NCI-H748 treated with DMSO at 0.1 percent for 48 hours (cell line): ENCODE data around the gene CD48.

Experiments
- DNase-seq: peaks from one replicate; lab custom pipeline; 2025; lab: John Stamatoyannopoulos, UW

The CD48 gene

GRCh38 chr1:160711602-160712311 is at the start of gene CD48:
TSS of gene CD48 (minus strand) at chr1:160711822. CDS start at chr1:160711763, 59 bp downstream.
- DNase-seq: no peak

- DNase-seq: no peak
Observed at GRCh38 chr1:160761046-160761445, 49.4 kb upstream of the CD48 start.

- DNase-seq: no peak
Observed at GRCh38 chr1:160759740-160760139, 48.1 kb upstream of the CD48 start.

GRCh38 chr1:160758521-160758920 is 46.9 kb upstream of the CD48 start:
- no peak for DNase-seq

GRCh38 chr1:160756849-160757201 is 45.2 kb upstream of the CD48 start:
- no peak for DNase-seq

- no peak for DNase-seq
Observed at GRCh38 chr1:160755911-160756848, 44.6 kb upstream of the CD48 start.

- no peak for DNase-seq
Observed at GRCh38 chr1:160755461-160755860, 43.8 kb upstream of the CD48 start.

GRCh38 chr1:160753594-160753993 is 42.0 kb upstream of the CD48 start:
- DNase-seq: no peak

GRCh38 chr1:160752924-160753323 is 41.3 kb upstream of the CD48 start:
- DNase-seq: no peak

- no peak for DNase-seq
Observed at GRCh38 chr1:160752406-160752805, 40.8 kb upstream of the CD48 start.

GRCh38 chr1:160750608-160751007 is 39.0 kb upstream of the CD48 start:
- no peak for DNase-seq

GRCh38 chr1:160748878-160749269 is 37.3 kb upstream of the CD48 start:
- DNase-seq: no peak

GRCh38 chr1:160748181-160748877 is 36.7 kb upstream of the CD48 start:
- no peak for DNase-seq

GRCh38 chr1:160747717-160748116 is 36.1 kb upstream of the CD48 start:
- no peak for DNase-seq

GRCh38 chr1:160746836-160747500 is 35.3 kb upstream of the CD48 start:
- DNase-seq: no peak

- DNase-seq: no peak
Observed at GRCh38 chr1:160745551-160745950, 33.9 kb upstream of the CD48 start.

- no peak for DNase-seq
Observed at GRCh38 chr1:160744852-160745520, 33.4 kb upstream of the CD48 start.

GRCh38 chr1:160744199-160744851 is 32.7 kb upstream of the CD48 start:
- no peak for DNase-seq

- DNase-seq: no peak
Observed at GRCh38 chr1:160743266-160743665, 31.6 kb upstream of the CD48 start.

- no peak for DNase-seq
Observed at GRCh38 chr1:160742428-160743127, 31.0 kb upstream of the CD48 start.
